ENCODE results near the gene RAPGEF5.

DNA sequence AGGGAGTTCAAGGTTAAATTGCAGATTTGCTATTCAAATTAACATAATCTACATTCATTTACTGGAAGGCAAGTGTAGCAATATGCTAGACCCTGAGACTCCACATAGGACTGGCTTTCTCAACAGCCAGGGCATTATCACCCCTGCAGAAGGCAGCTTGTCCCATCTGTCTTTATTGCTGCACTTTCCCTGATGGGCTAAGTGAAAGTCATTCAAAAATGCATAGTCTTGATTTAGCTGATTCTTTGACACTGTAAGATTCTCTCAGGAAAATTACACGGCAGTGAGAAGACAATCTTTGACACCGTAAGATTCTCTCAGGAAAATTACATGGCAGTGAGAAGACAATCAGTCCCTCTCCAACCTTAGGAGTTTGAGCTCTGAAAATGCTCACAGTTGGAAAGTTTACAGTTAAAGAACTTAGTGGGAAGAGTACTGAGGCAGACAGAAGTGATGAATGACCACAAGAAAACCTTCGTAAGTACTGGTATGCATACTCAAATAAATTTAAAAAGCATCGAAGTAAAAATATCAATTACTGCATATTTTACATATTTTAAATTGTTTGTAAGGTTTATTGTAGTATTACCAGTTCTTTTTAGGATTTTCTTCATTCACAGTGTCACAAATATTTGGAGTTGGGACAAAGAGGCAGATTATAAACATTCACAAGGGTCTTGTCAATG lies 88.9 kb downstream of the RAPGEF5 start:
- TF ChIP-seq EZH2 (IDR thresholded peaks at IDR 0.05; ENCODE audit: low read depth) (no peak), CTCF (conservative IDR thresholded peaks at IDR 0.05) (no peak)
